Suprapubic skin (tissue), 4 donors: ENCODE measurements around the gene STAT6. TPM values are rescaled to one million over a fixed set of nuclear protein-coding genes. Genes with fewer than 3 reads are reported as not detected.

Experiments used
- DNase-seq, 2 donors: peaks; one replicate each; pipeline ENCODE4 v3.0.0-alpha.2; 2019; ENCODE audit warnings: low spot score in 2 of 2
- H3K27ac ChIP-seq: fragments of 200-600 bp; sonication (generic); one replicate; pipeline ENCODE4 v1.5.1; 2019
- H3K27me3 ChIP-seq: fragments of 200-600 bp; sonication (generic); one replicate; pipeline ENCODE4 v1.5.1; 2019
- H3K36me3 ChIP-seq: fragments of 200-600 bp; sonication (generic); one replicate; pipeline ENCODE4 v1.5.1; 2019
- H3K4me1 ChIP-seq: fragments of 200-600 bp; sonication (generic); one replicate; pipeline ENCODE4 v1.5.1; 2019
- H3K4me3 ChIP-seq: fragments of 200-600 bp; sonication (generic); one replicate; pipeline ENCODE4 v1.5.1; 2019; ENCODE audit warnings: mild to moderate bottlenecking
- H3K9me3 ChIP-seq: fragments of 200-600 bp; sonication (generic); one replicate; pipeline ENCODE4 v1.5.1; 2019
- CTCF ChIP-seq, 2 donors: fragments of 200-600 bp in 1 of 2; fragments of 450-650 bp in 1 of 2; sonication (generic) in 1 of 2; IDR thresholded peaks; one replicate each; pipeline ENCODE4 v1.5.1; 2016 to 2019; ENCODE audit warnings: antibody characterized with exemption in 2 of 2, mild to moderate bottlenecking in 1 of 2, moderate library complexity in 1 of 2
- EP300 ChIP-seq: sonication (generic); formaldehyde crosslinking; IDR thresholded peaks from one replicate; pipeline ENCODE4 v1.6.1; 2017; ENCODE audit warnings: antibody characterized with exemption
- POLR2A ChIP-seq, 2 donors: fragments of 450-650 bp; IDR thresholded peaks; one replicate each; pipeline ENCODE4 v1.6.1; 2017; ENCODE audit warnings: antibody characterized with exemption in 2 of 2, mild to moderate bottlenecking in 2 of 2, moderate library complexity in 2 of 2
- POLR2AphosphoS5 ChIP-seq, 3 donors: sonication (generic); formaldehyde crosslinking; IDR thresholded peaks; one replicate each; pipeline ENCODE4 v1.6.1; 2017; ENCODE audit warnings: antibody characterized with exemption in 3 of 3
- WGBS: methylation state at CpG from one replicate; pipeline ENCODE4 v1.1.5; 2018; 5-methylcytosine and 5-hydroxymethylcytosine counted together
- total RNA-seq, 4 donors: library from RNA; depleted of rRNA; stranded (reverse); fragments of >200 nt; gene quantifications; one replicate each; pipeline ENCODE4 v1.1.0, GENCODE V29; 2016

The STAT6 gene
- total RNA-seq, 4 donors from 2014 or later: 140 to 348 (median 183) TPM

GRCh38 chr12:57133916-57134315, 22.8 kb upstream of the STAT6 start:
- TF ChIP-seq EP300: no peak
- TF ChIP-seq CTCF (IDR thresholded peaks at IDR 0.05): no peak
- TF ChIP-seq POLR2A (IDR thresholded peaks at IDR 0.05): no peak
- no peak for TF ChIP-seq POLR2AphosphoS5 (IDR thresholded peaks at IDR 0.05)
- H3K4me1 ChIP-seq: peaks cover 90% of the 10 kb centered on the region
- peak overlapping the region; percentile 19 for H3K4me3 ChIP-seq
- 27% methylated on average over 6 of the region's 6 CpGs for WGBS
- H3K9me3 ChIP-seq: no peaks in the 10 kb centered on the region
- H3K27ac ChIP-seq: peak overlapping the region; percentile 95
- no peak for DNase-seq
- no peaks in the 10 kb centered on the region for H3K27me3 ChIP-seq
- H3K36me3 ChIP-seq: no peaks in the 10 kb centered on the region

- 35% methylated on average over 4 of the region's 4 CpGs for WGBS
- Histone ChIP-seq H3K4me1 (peaks cover 90% of the 10 kb centered on the region), H3K27me3 (no peaks in the 10 kb centered on the region), H3K4me3 (peak overlapping the region; percentile 19), H3K27ac (peak overlapping the region; percentile 95), H3K36me3 (no peaks in the 10 kb centered on the region), H3K9me3 (no peaks in the 10 kb centered on the region)
- TF ChIP-seq CTCF (IDR thresholded peaks at IDR 0.05) (no peak), EP300 (no peak), POLR2A (IDR thresholded peaks at IDR 0.05) (no peak), POLR2AphosphoS5 (IDR thresholded peaks at IDR 0.05) (no peak)
- DNase-seq: no peak
These were observed 21.9 kb upstream of the STAT6 start for GRCh38 chr12:57133013-57133569.

GRCh38 chr12:57131896-57132744, 21.0 kb upstream of the STAT6 start:
- TF ChIP-seq CTCF (IDR thresholded peaks at IDR 0.05) (no peak), POLR2AphosphoS5 (IDR thresholded peaks at IDR 0.05) (no peak), EP300 (no peak), POLR2A (IDR thresholded peaks at IDR 0.05) (no peak)
- H3K4me3 ChIP-seq: peak overlapping the region; percentile 19
- WGBS: 51% methylated on average over 9 of the region's 9 CpGs
- no peaks in the 10 kb centered on the region for H3K27me3 ChIP-seq
- DNase-seq: no peak
- peaks cover 85% of the 10 kb centered on the region for H3K4me1 ChIP-seq
- no peaks in the 10 kb centered on the region for H3K36me3 ChIP-seq
- no peaks in the 10 kb centered on the region for H3K9me3 ChIP-seq
- H3K27ac ChIP-seq: peak overlapping the region; percentile 95

- peak overlapping the region; percentile 95 for H3K27ac ChIP-seq
These were observed 19.8 kb upstream of the STAT6 start for GRCh38 chr12:57130941-57131340.

More at GRCh38 chr12:57130941-57131340, 19.8 kb upstream of the STAT6 start:
- H3K27me3 ChIP-seq: no peaks in the 10 kb centered on the region
- WGBS: 41% methylated on average over 2 of the region's 2 CpGs
- no peaks in the 10 kb centered on the region for H3K36me3 ChIP-seq
- H3K9me3 ChIP-seq: no peaks in the 10 kb centered on the region
- H3K4me1 ChIP-seq: peaks cover 85% of the 10 kb centered on the region
- no peak for TF ChIP-seq CTCF (IDR thresholded peaks at IDR 0.05)
- no peak for DNase-seq
- H3K4me3 ChIP-seq: peak overlapping the region; percentile 88
